Measurements from ENCODE around the gene MGLL.

DNA sequence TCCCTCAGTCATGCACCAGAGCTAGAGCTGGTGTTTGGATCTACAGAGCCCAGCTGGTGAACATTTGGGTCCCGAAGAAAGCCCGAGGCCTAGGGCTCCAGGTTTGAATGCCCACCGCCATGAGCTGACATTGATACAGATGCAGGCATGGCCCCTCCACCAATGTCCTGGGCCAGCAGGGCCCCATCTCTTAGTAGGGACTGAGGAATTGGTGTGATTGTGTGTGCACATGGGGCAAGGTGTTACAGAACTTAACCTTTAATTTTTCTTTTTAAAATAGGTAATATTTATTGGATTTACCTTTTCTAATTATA, 182.3 kb downstream of the MGLL start:
- TF ChIP-seq, protein P1, sequence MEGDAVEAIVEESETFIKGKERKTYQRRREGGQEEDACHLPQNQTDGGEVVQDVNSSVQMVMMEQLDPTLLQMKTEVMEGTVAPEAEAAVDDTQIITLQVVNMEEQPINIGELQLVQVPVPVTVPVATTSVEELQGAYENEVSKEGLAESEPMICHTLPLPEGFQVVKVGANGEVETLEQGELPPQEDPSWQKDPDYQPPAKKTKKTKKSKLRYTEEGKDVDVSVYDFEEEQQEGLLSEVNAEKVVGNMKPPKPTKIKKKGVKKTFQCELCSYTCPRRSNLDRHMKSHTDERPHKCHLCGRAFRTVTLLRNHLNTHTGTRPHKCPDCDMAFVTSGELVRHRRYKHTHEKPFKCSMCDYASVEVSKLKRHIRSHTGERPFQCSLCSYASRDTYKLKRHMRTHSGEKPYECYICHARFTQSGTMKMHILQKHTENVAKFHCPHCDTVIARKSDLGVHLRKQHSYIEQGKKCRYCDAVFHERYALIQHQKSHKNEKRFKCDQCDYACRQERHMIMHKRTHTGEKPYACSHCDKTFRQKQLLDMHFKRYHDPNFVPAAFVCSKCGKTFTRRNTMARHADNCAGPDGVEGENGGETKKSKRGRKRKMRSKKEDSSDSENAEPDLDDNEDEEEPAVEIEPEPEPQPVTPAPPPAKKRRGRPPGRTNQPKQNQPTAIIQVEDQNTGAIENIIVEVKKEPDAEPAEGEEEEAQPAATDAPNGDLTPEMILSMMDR (IDR thresholded peaks at IDR 0.05; ENCODE audit: low read length) = no peak
- no peak for TF ChIP-seq EZH2 (IDR thresholded peaks at IDR 0.05; ENCODE audit: borderline replicate concordance, low read length)

Data from OCI-LY1 (cell line).